ENCODE data around the gene RHO. TPM values are rescaled to one million over a fixed set of nuclear protein-coding genes. Genes with fewer than 3 reads are reported as not detected.
"Not testable (repeated sequence)": the region's sequence is repeated elsewhere in the genome, so short reads cannot be mapped to it uniquely, and the experiment has no call there.

Gene RHO
- total RNA-seq, 2 experiments from 2014 or later: not detected

DNA sequence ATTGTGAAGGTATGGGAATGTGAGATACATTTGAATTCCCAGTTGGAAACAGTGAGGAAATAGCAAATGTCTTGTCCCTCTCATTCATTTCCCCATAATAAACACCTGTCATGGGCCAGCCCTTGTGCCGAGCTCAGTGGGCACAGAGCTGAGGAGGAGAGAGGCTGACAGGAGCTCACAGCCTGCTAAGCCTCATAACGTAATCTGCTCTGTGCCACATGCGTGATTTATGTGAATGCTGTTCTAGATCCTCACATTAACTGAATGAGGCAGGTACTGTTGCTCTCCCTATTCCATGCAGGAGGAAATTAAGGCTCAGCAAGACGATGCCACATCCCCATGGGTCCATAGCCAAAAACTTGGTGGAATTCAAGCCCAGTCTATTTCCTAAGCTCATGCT, 35.2 kb upstream of the RHO start:
- H3K9me3 ChIP-seq (ENCODE audit: control insufficient read depth in 1 of 2, insufficient read depth in 1 of 2, low read length in 2 of 2): no peaks in the 10 kb centered on the region
- Mint-ChIP-seq H3K4me1 (ENCODE audit: low read depth) (no peaks in the 10 kb centered on the region), H3K36me3 (ENCODE audit: low read depth) (peaks cover 29% of the 10 kb centered on the region), H3K4me3 (no peak overlapping the region), H3K27me3 (no peaks in the 10 kb centered on the region), H3K9me3 (no peaks in the 10 kb centered on the region), H3K27ac (no peak overlapping the region)
- DNase-seq: no peak
- no peak overlapping the region for H3K4me3 ChIP-seq (ENCODE audit: low read length)
- ChIA-PET POLR2A (no interaction called here), CTCF (no interaction called here)
- no peak overlapping the region for H3K27ac ChIP-seq (ENCODE audit: low read depth in 1 of 2, low read length in 2 of 2)
- peaks cover 6% of the 10 kb centered on the region for H3K4me1 ChIP-seq (ENCODE audit: insufficient read depth, low read length)
- peaks cover 6% of the 10 kb centered on the region for H3K36me3 ChIP-seq (ENCODE audit: insufficient read depth, low read length)
- intact Hi-C loops (cut with DNase I, micrococcal nuclease): loop anchor here in 1 of 2 experiments (5.0 kb wide), 2 partner anchors 114 to 134 kb away; partner anchors contain the start of gene PLXND1
- H3K27me3 ChIP-seq (ENCODE audit: control insufficient read depth in 1 of 2, insufficient read depth in 2 of 2, low read length in 2 of 2): no peaks in the 10 kb centered on the region
- no peak for ATAC-seq (ENCODE audit: poor library complexity)
- TF ChIP-seq, protein P1, sequence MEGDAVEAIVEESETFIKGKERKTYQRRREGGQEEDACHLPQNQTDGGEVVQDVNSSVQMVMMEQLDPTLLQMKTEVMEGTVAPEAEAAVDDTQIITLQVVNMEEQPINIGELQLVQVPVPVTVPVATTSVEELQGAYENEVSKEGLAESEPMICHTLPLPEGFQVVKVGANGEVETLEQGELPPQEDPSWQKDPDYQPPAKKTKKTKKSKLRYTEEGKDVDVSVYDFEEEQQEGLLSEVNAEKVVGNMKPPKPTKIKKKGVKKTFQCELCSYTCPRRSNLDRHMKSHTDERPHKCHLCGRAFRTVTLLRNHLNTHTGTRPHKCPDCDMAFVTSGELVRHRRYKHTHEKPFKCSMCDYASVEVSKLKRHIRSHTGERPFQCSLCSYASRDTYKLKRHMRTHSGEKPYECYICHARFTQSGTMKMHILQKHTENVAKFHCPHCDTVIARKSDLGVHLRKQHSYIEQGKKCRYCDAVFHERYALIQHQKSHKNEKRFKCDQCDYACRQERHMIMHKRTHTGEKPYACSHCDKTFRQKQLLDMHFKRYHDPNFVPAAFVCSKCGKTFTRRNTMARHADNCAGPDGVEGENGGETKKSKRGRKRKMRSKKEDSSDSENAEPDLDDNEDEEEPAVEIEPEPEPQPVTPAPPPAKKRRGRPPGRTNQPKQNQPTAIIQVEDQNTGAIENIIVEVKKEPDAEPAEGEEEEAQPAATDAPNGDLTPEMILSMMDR (IDR thresholded peaks at IDR 0.05): no peak

DNA sequence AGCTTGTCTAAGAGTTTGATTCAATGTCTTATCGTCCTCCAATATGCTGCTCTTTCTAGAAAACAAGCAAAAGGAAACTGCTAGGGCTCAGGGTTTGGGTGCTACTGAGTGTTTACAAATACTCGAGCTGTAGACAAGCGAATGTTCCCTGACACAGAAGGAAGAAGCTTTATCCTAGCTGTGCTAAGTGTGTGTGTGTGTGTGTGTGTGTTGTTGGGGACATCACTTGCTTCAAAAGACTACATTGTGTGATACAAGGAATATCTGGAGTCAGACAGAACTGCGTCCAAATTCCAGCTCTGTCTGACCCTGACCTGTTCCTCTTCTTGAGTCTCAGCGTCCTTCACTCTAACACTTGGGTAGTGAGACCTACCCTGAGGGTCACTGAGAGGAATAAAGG, 33.9 kb upstream of the RHO start:
- H3K27ac Mint-ChIP-seq; H3K36me3 ChIP-seq (ENCODE audit: insufficient read depth, low read length); DNase-seq; H3K27ac ChIP-seq (ENCODE audit: low read depth in 1 of 2, low read length in 2 of 2); H3K27me3 ChIP-seq (ENCODE audit: control insufficient read depth in 1 of 2, insufficient read depth in 2 of 2, low read length in 2 of 2); H3K9me3 Mint-ChIP-seq; H3K9me3 ChIP-seq (ENCODE audit: control insufficient read depth in 1 of 2, insufficient read depth in 1 of 2, low read length in 2 of 2); H3K4me3 Mint-ChIP-seq; CTCF ChIA-PET; H3K4me1 Mint-ChIP-seq (ENCODE audit: low read depth); POLR2A ChIA-PET; H3K4me1 ChIP-seq (ENCODE audit: insufficient read depth, low read length); H3K27me3 Mint-ChIP-seq; ATAC-seq (ENCODE audit: poor library complexity); H3K4me3 ChIP-seq (ENCODE audit: low read length): not testable (repeated sequence)
- peaks cover 29% of the 10 kb centered on the region for H3K36me3 Mint-ChIP-seq (ENCODE audit: low read depth)
- intact Hi-C loops (cut with DNase I, micrococcal nuclease): loop anchor here in 1 of 2 experiments (5.0 kb wide), 2 partner anchors 113 to 133 kb away; partner anchors contain the start of gene PLXND1

DNA sequence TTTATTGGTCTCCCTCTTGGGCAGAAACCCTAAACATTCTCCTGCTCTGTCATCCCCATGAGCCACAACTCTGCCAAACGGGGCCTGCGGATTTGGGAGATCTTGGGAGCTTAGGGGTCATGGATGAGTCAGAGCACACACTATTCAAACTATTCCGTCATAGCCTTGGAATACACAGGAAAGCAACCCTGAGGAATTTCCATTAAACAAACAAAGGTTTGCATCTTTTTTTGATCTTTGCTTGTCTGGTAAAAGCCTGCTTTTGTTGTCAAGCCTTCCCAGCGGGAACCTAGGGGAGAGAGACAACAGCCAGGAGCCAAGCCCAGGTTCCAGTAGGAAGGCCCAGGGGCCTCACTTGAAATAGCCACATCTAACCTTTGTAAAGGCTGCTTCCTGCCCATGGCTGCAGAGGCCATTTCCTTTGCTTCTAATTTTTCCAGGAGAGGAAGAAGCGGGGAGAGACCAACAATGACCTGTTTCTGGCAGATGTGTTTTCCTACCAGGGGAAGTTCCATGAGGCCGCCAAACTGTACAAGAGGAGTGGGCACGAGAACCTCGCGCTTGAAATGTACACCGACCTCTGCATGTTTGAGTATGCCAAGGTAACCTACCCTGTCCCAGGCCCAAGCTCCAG, 33.3 kb upstream of the RHO start:
- DNase-seq; H3K27me3 ChIP-seq (ENCODE audit: control insufficient read depth in 1 of 2, insufficient read depth in 2 of 2, low read length in 2 of 2); intact Hi-C loops (cut with DNase I, micrococcal nuclease); H3K4me3 Mint-ChIP-seq; CTCF ChIA-PET; ATAC-seq (ENCODE audit: poor library complexity); H3K4me1 Mint-ChIP-seq (ENCODE audit: low read depth); H3K27me3 Mint-ChIP-seq; H3K27ac Mint-ChIP-seq; H3K36me3 ChIP-seq (ENCODE audit: insufficient read depth, low read length); H3K27ac ChIP-seq (ENCODE audit: low read depth in 1 of 2, low read length in 2 of 2); H3K9me3 ChIP-seq (ENCODE audit: control insufficient read depth in 1 of 2, insufficient read depth in 1 of 2, low read length in 2 of 2); H3K4me3 ChIP-seq (ENCODE audit: low read length); H3K9me3 Mint-ChIP-seq; POLR2A ChIA-PET; H3K4me1 ChIP-seq (ENCODE audit: insufficient read depth, low read length): not testable (repeated sequence)
- H3K36me3 Mint-ChIP-seq (ENCODE audit: low read depth): peaks cover 32% of the 10 kb centered on the region

DNA sequence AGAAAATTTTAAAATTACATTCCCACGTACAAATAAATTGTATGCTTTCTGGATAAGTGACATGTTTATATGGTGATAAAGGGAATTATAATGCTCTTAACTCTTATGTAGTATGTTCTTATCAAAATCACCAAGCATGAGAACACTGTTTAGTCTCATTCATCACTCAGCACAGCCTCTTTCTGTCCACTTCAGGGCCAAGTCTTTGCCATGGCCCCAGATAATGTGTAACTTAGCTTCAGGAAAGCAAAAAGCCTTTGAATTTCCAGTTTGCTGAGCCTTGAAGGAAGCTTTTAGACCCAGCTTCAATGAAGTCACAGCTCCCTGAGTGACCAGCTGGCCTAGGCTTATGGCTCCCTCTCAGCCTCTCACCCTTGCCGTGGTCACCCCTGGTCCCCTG, 30.6 kb upstream of the RHO start:
- H3K27ac Mint-ChIP-seq; DNase-seq; POLR2A ChIA-PET; H3K4me3 ChIP-seq (ENCODE audit: low read length); H3K9me3 ChIP-seq (ENCODE audit: control insufficient read depth in 1 of 2, insufficient read depth in 1 of 2, low read length in 2 of 2); H3K9me3 Mint-ChIP-seq; H3K4me1 ChIP-seq (ENCODE audit: insufficient read depth, low read length); H3K4me1 Mint-ChIP-seq (ENCODE audit: low read depth); ATAC-seq (ENCODE audit: poor library complexity); CTCF ChIA-PET; H3K27me3 Mint-ChIP-seq; intact Hi-C loops (cut with DNase I, micrococcal nuclease); H3K4me3 Mint-ChIP-seq; H3K27ac ChIP-seq (ENCODE audit: low read depth in 1 of 2, low read length in 2 of 2); H3K27me3 ChIP-seq (ENCODE audit: control insufficient read depth in 1 of 2, insufficient read depth in 2 of 2, low read length in 2 of 2): not testable (repeated sequence)
- H3K36me3 ChIP-seq (ENCODE audit: insufficient read depth, low read length): peaks cover 12% of the 10 kb centered on the region
- peaks cover 26% of the 10 kb centered on the region for H3K36me3 Mint-ChIP-seq (ENCODE audit: low read depth)

DNA sequence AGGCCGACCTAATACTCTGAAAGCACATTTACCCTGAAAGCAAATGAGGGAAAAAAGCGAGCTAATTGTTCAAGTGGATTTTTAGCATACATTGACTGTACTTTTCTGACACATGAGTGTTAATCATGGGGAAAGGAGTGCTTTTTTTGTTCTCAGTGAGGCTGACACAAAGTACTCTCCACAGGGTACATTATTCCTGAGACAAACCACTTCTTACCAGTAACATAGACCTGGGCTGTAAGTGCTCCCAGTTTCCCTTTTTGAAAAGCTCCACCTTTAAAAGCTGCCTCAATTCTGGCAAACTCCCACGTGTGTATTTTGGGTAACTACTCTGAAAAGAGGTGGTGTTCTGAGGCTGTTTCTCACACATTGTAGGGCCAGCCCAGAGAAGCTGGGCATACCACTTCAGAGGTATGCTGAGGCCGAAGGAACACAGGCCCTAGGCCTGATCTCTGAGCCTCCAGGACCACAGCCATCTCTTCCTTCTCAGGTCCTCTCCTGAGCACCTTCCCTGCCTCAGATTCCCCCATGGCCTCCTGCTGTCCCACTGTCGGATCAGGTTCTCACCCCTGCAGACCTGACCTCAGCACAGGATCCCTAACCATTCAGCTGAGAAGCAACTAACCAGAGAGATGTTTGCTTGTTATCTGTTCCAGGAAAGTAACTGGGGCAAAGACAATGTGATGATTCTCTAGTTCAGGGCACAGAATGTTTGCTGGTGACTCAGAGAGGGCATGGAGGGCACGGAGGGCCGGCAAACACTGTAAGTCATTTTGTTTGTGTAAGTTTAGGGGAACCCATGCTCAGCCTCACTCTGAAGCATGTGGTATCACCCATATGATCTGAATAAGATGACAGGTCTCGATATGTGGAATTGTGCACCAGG, 29.6 kb upstream of the RHO start:
- H3K27me3 Mint-ChIP-seq; DNase-seq; H3K4me3 ChIP-seq (ENCODE audit: low read length); H3K9me3 ChIP-seq (ENCODE audit: control insufficient read depth in 1 of 2, insufficient read depth in 1 of 2, low read length in 2 of 2); CTCF ChIA-PET; ATAC-seq (ENCODE audit: poor library complexity); H3K4me1 Mint-ChIP-seq (ENCODE audit: low read depth); intact Hi-C loops (cut with DNase I, micrococcal nuclease); H3K27ac Mint-ChIP-seq; H3K4me3 Mint-ChIP-seq; POLR2A ChIA-PET; H3K27me3 ChIP-seq (ENCODE audit: control insufficient read depth in 1 of 2, insufficient read depth in 2 of 2, low read length in 2 of 2); H3K27ac ChIP-seq (ENCODE audit: low read depth in 1 of 2, low read length in 2 of 2); H3K9me3 Mint-ChIP-seq; H3K4me1 ChIP-seq (ENCODE audit: insufficient read depth, low read length): not testable (repeated sequence)
- H3K36me3 Mint-ChIP-seq (ENCODE audit: low read depth): peaks cover 21% of the 10 kb centered on the region
- peaks cover 12% of the 10 kb centered on the region for H3K36me3 ChIP-seq (ENCODE audit: insufficient read depth, low read length)

DNA sequence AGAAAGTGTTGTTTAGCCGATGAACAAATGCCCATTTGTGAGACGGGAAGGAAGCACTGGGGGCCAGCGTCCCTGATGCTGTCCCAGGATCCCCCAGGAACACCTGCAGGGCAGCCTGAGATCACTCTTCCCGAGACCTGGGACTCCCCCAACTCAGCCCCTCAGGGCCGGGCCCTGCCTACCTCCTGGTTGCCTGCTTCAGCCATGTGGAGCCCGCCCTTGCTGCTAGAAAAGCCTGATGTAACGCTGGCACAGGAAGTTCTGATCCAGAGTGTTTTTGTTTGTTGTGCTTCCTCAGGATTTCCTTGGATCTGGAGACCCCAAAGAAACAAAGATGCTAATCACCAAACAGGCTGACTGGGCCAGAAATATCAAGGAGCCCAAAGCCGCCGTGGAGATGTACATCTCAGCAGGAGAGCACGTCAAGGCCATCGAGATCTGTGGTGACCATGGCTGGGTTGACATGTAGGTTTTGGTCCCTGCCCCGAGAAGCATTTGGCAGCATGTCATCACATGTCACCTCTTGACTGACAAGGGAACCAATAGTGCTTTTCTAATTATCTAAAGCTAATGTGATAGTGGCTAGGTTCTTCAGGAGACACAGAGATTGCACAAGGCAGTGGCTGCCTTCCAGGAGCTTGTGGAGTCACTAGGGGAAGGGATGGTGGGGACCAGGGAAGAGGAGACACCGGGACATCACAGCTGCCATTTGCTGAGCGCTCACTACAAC, 28.7 kb upstream of the RHO start:
- H3K27me3 ChIP-seq (ENCODE audit: control insufficient read depth in 1 of 2, insufficient read depth in 2 of 2, low read length in 2 of 2); DNase-seq; ATAC-seq (ENCODE audit: poor library complexity); H3K4me1 Mint-ChIP-seq (ENCODE audit: low read depth); CTCF ChIA-PET; POLR2A ChIA-PET; H3K9me3 Mint-ChIP-seq; intact Hi-C loops (cut with DNase I, micrococcal nuclease); H3K27me3 Mint-ChIP-seq; H3K4me3 Mint-ChIP-seq; H3K9me3 ChIP-seq (ENCODE audit: control insufficient read depth in 1 of 2, insufficient read depth in 1 of 2, low read length in 2 of 2); H3K4me3 ChIP-seq (ENCODE audit: low read length); H3K27ac Mint-ChIP-seq; H3K27ac ChIP-seq (ENCODE audit: low read depth in 1 of 2, low read length in 2 of 2); H3K4me1 ChIP-seq (ENCODE audit: insufficient read depth, low read length): not testable (repeated sequence)
- H3K36me3 ChIP-seq (ENCODE audit: insufficient read depth, low read length): peaks cover 13% of the 10 kb centered on the region
- peaks cover 15% of the 10 kb centered on the region for H3K36me3 Mint-ChIP-seq (ENCODE audit: low read depth)
